Head of caudate nucleus (tissue), 42 donors: ENCODE measurements around the gene RAPH1.

Experiments
- DNase-seq, 42 donors: peaks; one replicate each; pipeline versions ENCODE4 v3.0.0 to v3.0.0-alpha.2; 2020 to 2021; ENCODE audit warnings: mixed read lengths in 7 of 42
- intact Hi-C: fragments of 100-400 bp; cut with DNase I; formaldehyde crosslinking; loops from one replicate; pipeline ENCODE4 v1.15.0; 2022

Gene RAPH1

DNA sequence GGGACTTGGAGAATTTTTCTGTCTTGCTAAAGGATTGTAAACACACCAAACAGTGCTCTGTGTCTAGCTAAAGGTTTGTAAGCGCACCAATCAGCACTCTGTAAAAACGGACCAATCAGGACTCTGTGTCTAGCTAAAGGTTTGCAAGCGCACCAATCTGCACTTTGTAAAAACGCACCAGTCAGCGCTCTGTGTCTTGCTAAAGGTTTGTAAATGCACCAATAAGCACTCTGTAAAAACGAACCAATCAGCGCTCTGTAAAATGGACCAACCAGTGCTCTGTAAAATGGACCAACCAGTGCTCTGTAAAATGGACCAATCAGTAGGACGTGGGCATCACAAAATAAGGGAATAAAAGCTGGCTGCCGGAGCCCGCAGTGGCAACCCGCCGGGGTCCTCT lies 190.4 kb downstream of the RAPH1 start:
- intact Hi-C loops: no loop called here
- DNase-seq: no peak
